GM12865 (cell line): ENCODE results near the gene ABR.
"Not testable (repeated sequence)": the region's sequence is repeated elsewhere in the genome, so short reads cannot be mapped to it uniquely, and the experiment has no call there.

Experiments used
- DNase-seq: peaks from one replicate; pipeline ENCODE4 v3.0.0; 2010; ENCODE audit warnings: low read depth
- H3K4me3 ChIP-seq: 2 replicates; pipeline ENCODE4 v1.5.1; 2011; ENCODE audit warnings: mild to moderate bottlenecking, low read depth, low read length, control low read depth
- TF ChIP-seq, protein P1 (sequence below): IDR thresholded peaks from 2 replicates; pipeline ENCODE4 v1.5.1; 2011; ENCODE audit warnings: low read length, control low read depth, low read depth, inconsistent platforms; ENCODE audit not compliant: insufficient read depth; ENCODE audit errors: missing control alignments

ABR gene

DNA sequence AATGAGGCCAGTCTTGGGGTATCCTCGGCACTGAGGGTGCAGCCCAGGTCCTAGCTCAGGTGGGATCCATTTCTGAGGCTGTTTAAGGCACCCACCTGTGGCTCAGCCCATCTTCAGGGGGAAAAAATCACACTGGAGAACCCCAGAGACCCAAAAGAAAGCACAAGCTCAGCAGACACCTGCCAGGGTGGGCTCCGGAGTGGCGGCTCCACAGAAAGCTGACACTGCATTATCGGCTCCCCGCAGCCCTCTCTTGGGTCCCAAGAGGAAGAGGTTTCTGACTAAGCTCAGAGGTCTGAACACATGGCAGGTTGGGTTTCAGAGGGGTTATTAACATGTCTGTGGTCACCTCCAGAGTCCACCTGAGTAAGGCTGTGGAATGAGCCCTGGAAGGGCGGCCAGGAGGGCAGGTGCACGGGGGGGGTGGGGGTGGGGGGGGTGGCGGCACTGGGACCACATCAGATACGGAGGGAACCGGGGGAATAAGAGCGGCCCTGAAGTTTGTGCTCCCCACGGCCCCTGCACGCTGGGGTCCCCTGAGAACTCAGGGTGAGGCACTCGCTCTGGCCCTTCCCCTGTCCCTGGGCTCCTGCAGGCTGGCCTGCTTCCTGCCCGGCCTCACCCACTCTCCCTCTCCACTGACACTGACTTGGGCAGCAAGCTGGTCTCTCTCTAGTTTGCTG, 103.3 kb downstream of the ABR start:
- no peak for DNase-seq
- H3K4me3 ChIP-seq = no peak overlapping the region
- TF ChIP-seq, protein P1, sequence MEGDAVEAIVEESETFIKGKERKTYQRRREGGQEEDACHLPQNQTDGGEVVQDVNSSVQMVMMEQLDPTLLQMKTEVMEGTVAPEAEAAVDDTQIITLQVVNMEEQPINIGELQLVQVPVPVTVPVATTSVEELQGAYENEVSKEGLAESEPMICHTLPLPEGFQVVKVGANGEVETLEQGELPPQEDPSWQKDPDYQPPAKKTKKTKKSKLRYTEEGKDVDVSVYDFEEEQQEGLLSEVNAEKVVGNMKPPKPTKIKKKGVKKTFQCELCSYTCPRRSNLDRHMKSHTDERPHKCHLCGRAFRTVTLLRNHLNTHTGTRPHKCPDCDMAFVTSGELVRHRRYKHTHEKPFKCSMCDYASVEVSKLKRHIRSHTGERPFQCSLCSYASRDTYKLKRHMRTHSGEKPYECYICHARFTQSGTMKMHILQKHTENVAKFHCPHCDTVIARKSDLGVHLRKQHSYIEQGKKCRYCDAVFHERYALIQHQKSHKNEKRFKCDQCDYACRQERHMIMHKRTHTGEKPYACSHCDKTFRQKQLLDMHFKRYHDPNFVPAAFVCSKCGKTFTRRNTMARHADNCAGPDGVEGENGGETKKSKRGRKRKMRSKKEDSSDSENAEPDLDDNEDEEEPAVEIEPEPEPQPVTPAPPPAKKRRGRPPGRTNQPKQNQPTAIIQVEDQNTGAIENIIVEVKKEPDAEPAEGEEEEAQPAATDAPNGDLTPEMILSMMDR = no peak

- TF ChIP-seq, protein P1 = no peak
- no peak overlapping the region for H3K4me3 ChIP-seq
- DNase-seq = no peak
Observed at GRCh38 chr17:1074886-1075605, 104.7 kb downstream of the ABR start.

GRCh38 chr17:1073963-1074625, 105.7 kb downstream of the ABR start:
- H3K4me3 ChIP-seq, DNase-seq: not testable (repeated sequence)

GRCh38 chr17:1073241-1073962, 106.4 kb downstream of the ABR start:
- no peak overlapping the region for H3K4me3 ChIP-seq
- TF ChIP-seq, protein P1 = no peak
- DNase-seq = no peak

DNA sequence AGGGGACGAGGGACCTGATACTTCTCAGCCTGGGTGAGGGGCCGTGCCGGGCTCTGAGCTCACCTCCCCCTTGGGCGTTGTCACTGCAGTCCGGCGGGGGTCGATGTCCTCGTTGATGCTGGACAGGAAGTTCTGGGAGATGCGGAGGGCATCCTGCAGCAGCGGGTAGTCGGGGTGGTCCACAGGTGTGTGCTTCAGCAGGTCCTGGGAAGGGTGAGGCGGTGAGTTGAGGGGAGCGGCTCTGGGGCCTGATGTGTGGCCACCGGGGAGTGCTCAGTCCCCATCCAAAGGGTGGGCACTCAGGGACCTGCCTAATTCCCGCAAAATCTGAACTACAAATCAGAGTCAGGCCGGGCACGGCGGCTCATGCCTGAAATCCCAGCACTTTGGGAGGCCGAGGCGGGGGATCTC, 107.2 kb downstream of the ABR start:
- DNase-seq = no peak
- TF ChIP-seq, protein P1 = no peak
- no peak overlapping the region for H3K4me3 ChIP-seq

DNA sequence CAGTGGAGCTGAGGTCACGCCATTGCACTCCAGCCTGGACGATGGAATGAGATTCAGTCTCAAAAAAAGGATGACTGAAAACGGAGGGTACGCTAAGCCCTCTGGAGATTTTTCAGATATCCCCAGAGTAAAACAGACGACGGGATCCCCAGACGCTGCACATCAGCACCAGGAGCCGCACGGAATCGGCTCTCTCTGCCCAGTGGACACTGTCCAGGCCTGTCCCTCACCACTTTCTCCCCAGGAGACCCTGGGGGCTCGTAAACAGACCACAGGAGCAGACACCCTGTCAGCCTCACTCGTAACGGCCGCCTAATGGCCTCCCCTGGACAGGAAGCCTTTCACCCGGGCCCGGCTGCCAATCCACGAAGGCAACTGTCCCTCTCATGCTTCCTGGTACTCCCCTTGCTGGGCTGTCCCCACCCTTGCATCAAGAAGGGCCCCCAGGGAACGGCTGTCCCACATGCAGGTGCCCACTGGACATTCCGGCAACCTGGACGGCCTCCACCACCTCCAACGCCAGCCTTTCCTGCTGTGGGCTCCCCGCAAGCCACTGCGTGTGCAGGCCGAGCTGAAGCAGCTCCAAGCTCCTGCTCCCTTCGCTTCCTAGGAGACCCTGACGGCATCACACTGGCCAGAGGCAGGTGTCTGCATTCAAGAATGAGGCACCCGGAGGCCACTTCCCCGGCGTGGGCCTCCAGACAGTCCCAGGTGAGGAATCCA, 108.5 kb downstream of the ABR start:
- no peak overlapping the region for H3K4me3 ChIP-seq
- TF ChIP-seq, protein P1 = no peak
- no peak for DNase-seq

DNA sequence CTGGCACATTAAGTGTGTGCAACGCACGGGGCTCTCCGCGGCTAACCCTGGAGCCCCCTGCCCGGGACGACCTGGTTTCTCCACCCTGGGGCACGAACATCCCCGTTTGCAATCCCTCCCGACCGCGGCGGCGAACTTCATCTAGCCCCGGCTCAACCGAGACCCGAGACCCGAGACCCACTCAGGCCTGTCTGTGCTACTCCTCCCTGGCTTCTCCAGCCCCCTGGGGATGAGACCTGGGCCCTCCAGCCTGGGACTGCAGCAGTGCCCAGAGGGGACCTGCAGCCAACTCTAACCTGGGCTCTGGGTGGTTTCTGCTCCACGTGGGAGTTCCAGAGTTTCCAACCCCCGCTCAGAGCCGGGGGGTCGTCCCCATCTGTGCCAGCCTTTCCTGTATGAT, 109.4 kb downstream of the ABR start:
- no peak overlapping the region for H3K4me3 ChIP-seq
- no peak for DNase-seq

More for the DNA sequence above, 109.4 kb downstream of the ABR start:
- TF ChIP-seq, protein P1 = no peak
